Measurements from ENCODE around the gene TBC1D32.
"Not testable (repeated sequence)": the region's sequence is repeated elsewhere in the genome, so short reads cannot be mapped to it uniquely, and the experiment has no call there.

Gene TBC1D32

GRCh38 chr6:121106962-121107361 lies 227.3 kb downstream of the TBC1D32 start:
- no peak for DNase-seq

GRCh38 chr6:121105461-121105860 lies 228.8 kb downstream of the TBC1D32 start:
- no peak for DNase-seq

GRCh38 chr6:121093928-121094327 lies 240.4 kb downstream of the TBC1D32 start:
- DNase-seq = no peak

- no peak for DNase-seq
Observed at GRCh38 chr6:121090492-121090891, 243.8 kb downstream of the TBC1D32 start.

- no peak for DNase-seq
Observed at GRCh38 chr6:121086876-121087275, 247.4 kb downstream of the TBC1D32 start.

GRCh38 chr6:121076119-121076518 lies 258.2 kb downstream of the TBC1D32 start:
- DNase-seq = no peak

- not testable (repeated sequence) for DNase-seq
Observed at GRCh38 chr6:121068749-121069148, 265.5 kb downstream of the TBC1D32 start.

- no peak for DNase-seq
Observed at GRCh38 chr6:121067381-121067780, 266.9 kb downstream of the TBC1D32 start.

GRCh38 chr6:121064345-121064744 lies 269.9 kb downstream of the TBC1D32 start:
- DNase-seq = no peak

- no peak for DNase-seq
Observed at GRCh38 chr6:121055572-121056163, 278.6 kb downstream of the TBC1D32 start.

- not testable (repeated sequence) for DNase-seq
Observed at GRCh38 chr6:121048593-121048992, 285.7 kb downstream of the TBC1D32 start.

GRCh38 chr6:121044905-121045304 lies 289.4 kb downstream of the TBC1D32 start:
- not testable (repeated sequence) for DNase-seq

- DNase-seq = not testable (repeated sequence)
Observed at GRCh38 chr6:121043706-121044105, 290.6 kb downstream of the TBC1D32 start.

GRCh38 chr6:121043211-121043610 lies 291.1 kb downstream of the TBC1D32 start:
- not testable (repeated sequence) for DNase-seq

GRCh38 chr6:121042766-121043165 lies 291.5 kb downstream of the TBC1D32 start:
- DNase-seq = no peak

GRCh38 chr6:121040831-121041230 lies 293.4 kb downstream of the TBC1D32 start:
- DNase-seq = no peak

GRCh38 chr6:121033091-121033490 lies 301.2 kb downstream of the TBC1D32 start:
- DNase-seq = no peak

GRCh38 chr6:121032268-121033006 lies 301.8 kb downstream of the TBC1D32 start:
- DNase-seq = no peak
